GM21529 (cell line): ENCODE results near the gene NELFCD.
"Not testable (repeated sequence)": the region's sequence is repeated elsewhere in the genome, so short reads cannot be mapped to it uniquely, and the experiment has no call there.

Source experiments
- ATAC-seq: cut with Tn5 transposase; IDR thresholded peaks from one replicate; pipeline ENCODE4 v1.9.1; 2021; ENCODE audit not compliant: unreplicated experiment

Gene NELFCD

GRCh38 chr20:59007665-59008511 lies 26.8 kb downstream of the NELFCD start:
- ATAC-seq, result peak; percentile 36

- ATAC-seq, result no peak
Observed at GRCh38 chr20:59008715-59009336, 27.8 kb downstream of the NELFCD start.

GRCh38 chr20:59010321-59010994 lies 29.4 kb downstream of the NELFCD start:
- no peak for ATAC-seq

- no peak for ATAC-seq
Observed at GRCh38 chr20:59010995-59011873, 30.2 kb downstream of the NELFCD start.

GRCh38 chr20:59011874-59012157 lies 30.8 kb downstream of the NELFCD start:
- not testable (repeated sequence) for ATAC-seq

- no peak for ATAC-seq
Observed at GRCh38 chr20:59013031-59013951, 32.2 kb downstream of the NELFCD start.

- ATAC-seq, result no peak
Observed at GRCh38 chr20:59013959-59014608, 33.0 kb downstream of the NELFCD start.

GRCh38 chr20:59014680-59015389 lies 33.8 kb downstream of the NELFCD start:
- no peak for ATAC-seq

- ATAC-seq, result no peak
Observed at GRCh38 chr20:59015411-59015810, 34.4 kb downstream of the NELFCD start.

- no peak for ATAC-seq
Observed at GRCh38 chr20:59015812-59016711, 35.0 kb downstream of the NELFCD start.

GRCh38 chr20:59016795-59017492 lies 35.9 kb downstream of the NELFCD start:
- no peak for ATAC-seq

GRCh38 chr20:59017493-59018231 lies 36.6 kb downstream of the NELFCD start:
- no peak for ATAC-seq

GRCh38 chr20:59018817-59019216 lies 37.8 kb downstream of the NELFCD start:
- ATAC-seq, result no peak

- ATAC-seq, result no peak
Observed at GRCh38 chr20:59019217-59019616, 38.2 kb downstream of the NELFCD start, which contains the start of gene TUBB1. TSS of gene TUBB1 (plus strand) at chr20:59019429. CDS start at chr20:59019523, 94 bp downstream.

GRCh38 chr20:59020938-59021551 lies 40.0 kb downstream of the NELFCD start:
- ATAC-seq, result no peak

GRCh38 chr20:59022754-59023153 lies 41.7 kb downstream of the NELFCD start:
- no peak for ATAC-seq
